ENCODE measurements around the gene KHK. TPM values are rescaled to one million over a fixed set of nuclear protein-coding genes. Genes with fewer than 3 reads are reported as not detected.
"Not testable (repeated sequence)": the region's sequence is repeated elsewhere in the genome, so short reads cannot be mapped to it uniquely, and the experiment has no call there.

The KHK gene
- total RNA-seq, 1 donor from 2014 or later: 1.2 TPM

GRCh38 chr2:27115519-27115918 is 28.9 kb downstream of the KHK start:
- H3K4me1 Mint-ChIP-seq (ENCODE audit: low read depth): peaks cover 10% of the 10 kb centered on the region
- H3K9me3 Mint-ChIP-seq (ENCODE audit: low read depth): no peaks in the 10 kb centered on the region
- H3K27ac Mint-ChIP-seq (ENCODE audit: unreplicated experiment): no peak overlapping the region
- no peak overlapping the region for H3K4me3 Mint-ChIP-seq (ENCODE audit: unreplicated experiment)
- DNase-seq (ENCODE audit: low spot score): no peak
- H3K27me3 Mint-ChIP-seq (ENCODE audit: low read depth): peaks cover 14% of the 10 kb centered on the region
- H3K36me3 Mint-ChIP-seq (ENCODE audit: low read depth): no peaks in the 10 kb centered on the region
- no peak for TF ChIP-seq CTCF (IDR thresholded peaks at IDR 0.05)

- peaks cover 16% of the 10 kb centered on the region for H3K27me3 Mint-ChIP-seq (ENCODE audit: low read depth)
- TF ChIP-seq CTCF (IDR thresholded peaks at IDR 0.05): no peak
- no peak overlapping the region for H3K27ac Mint-ChIP-seq (ENCODE audit: unreplicated experiment)
- peaks cover 11% of the 10 kb centered on the region for H3K4me1 Mint-ChIP-seq (ENCODE audit: low read depth)
- DNase-seq (ENCODE audit: low spot score): no peak
- H3K9me3 Mint-ChIP-seq (ENCODE audit: low read depth): no peaks in the 10 kb centered on the region
- no peaks in the 10 kb centered on the region for H3K36me3 Mint-ChIP-seq (ENCODE audit: low read depth)
- peak overlapping the region; percentile 70 for H3K4me3 Mint-ChIP-seq (ENCODE audit: unreplicated experiment)
Observed at GRCh38 chr2:27117995-27118524, 31.5 kb downstream of the KHK start.

- no peak for TF ChIP-seq CTCF (IDR thresholded peaks at IDR 0.05)
- Mint-ChIP-seq H3K4me1 (ENCODE audit: low read depth) (peaks cover 16% of the 10 kb centered on the region), H3K9me3 (ENCODE audit: low read depth) (no peaks in the 10 kb centered on the region), H3K27ac (ENCODE audit: unreplicated experiment) (no peak within 1 kb of the TSS), H3K36me3 (ENCODE audit: low read depth) (no peaks in the 10 kb centered on the region), H3K27me3 (ENCODE audit: low read depth) (peaks cover 16% of the 10 kb centered on the region), H3K4me3 (ENCODE audit: unreplicated experiment) (peak within 1 kb of the TSS; percentile 73)
- DNase-seq (ENCODE audit: low spot score): no peak
Observed at GRCh38 chr2:27118525-27119329, 32.2 kb downstream of the KHK start, which contains the start of gene CGREF1. Gene CGREF1 (minus strand): TSS chr2:27119128. CDS start chr2:27104366, 14,762 bp downstream.

GRCh38 chr2:27119330-27119670 is 32.7 kb downstream of the KHK start:
- H3K4me1 Mint-ChIP-seq (ENCODE audit: low read depth): peaks cover 18% of the 10 kb centered on the region
- H3K9me3 Mint-ChIP-seq (ENCODE audit: low read depth); DNase-seq (ENCODE audit: low spot score); H3K36me3 Mint-ChIP-seq (ENCODE audit: low read depth); H3K27ac Mint-ChIP-seq (ENCODE audit: unreplicated experiment): not testable (repeated sequence)
- peaks cover 16% of the 10 kb centered on the region for H3K27me3 Mint-ChIP-seq (ENCODE audit: low read depth)
- H3K4me3 Mint-ChIP-seq (ENCODE audit: unreplicated experiment): peak overlapping the region; percentile 73

- H3K27ac Mint-ChIP-seq (ENCODE audit: unreplicated experiment): no peak overlapping the region
- H3K36me3 Mint-ChIP-seq (ENCODE audit: low read depth): no peaks in the 10 kb centered on the region
- H3K4me1 Mint-ChIP-seq (ENCODE audit: low read depth): peaks cover 18% of the 10 kb centered on the region
- H3K27me3 Mint-ChIP-seq (ENCODE audit: low read depth): peaks cover 16% of the 10 kb centered on the region
- no peak for DNase-seq (ENCODE audit: low spot score)
- no peak for TF ChIP-seq CTCF (IDR thresholded peaks at IDR 0.05)
- no peak overlapping the region for H3K4me3 Mint-ChIP-seq (ENCODE audit: unreplicated experiment)
- no peaks in the 10 kb centered on the region for H3K9me3 Mint-ChIP-seq (ENCODE audit: low read depth)
Observed at GRCh38 chr2:27121906-27122305, 35.3 kb downstream of the KHK start.

Data from chondrocyte (in vitro differentiated cells).